ENCODE results near the gene MRPL38.

GRCh38 chr17:75945211-75945610 is 40.5 kb upstream of the MRPL38 start:
- TF ChIP-seq POLR2A (IDR thresholded peaks at IDR 0.05), result no peak
- TF ChIP-seq CTCF (IDR thresholded peaks at IDR 0.05), result no peak
